GM19193 (cell line): Measurements from ENCODE around the gene INPP5A.

Experiments
- POLR2A ChIP-seq: IDR thresholded peaks from 4 replicates; pipeline ENCODE4 v1.6.1; 2011; ENCODE audit not compliant: insufficient read depth, insufficient read length; ENCODE audit errors: extremely low read depth

The INPP5A gene

GRCh38 chr10:132511121-132512051 lies 26.2 kb upstream of the INPP5A start:
- no peak for TF ChIP-seq POLR2A

- no peak for TF ChIP-seq POLR2A
Measured at GRCh38 chr10:132512052-132512442, 25.5 kb upstream of the INPP5A start.

GRCh38 chr10:132512693-132513345 lies 24.8 kb upstream of the INPP5A start:
- TF ChIP-seq POLR2A, result no peak

GRCh38 chr10:132514821-132515520 lies 22.6 kb upstream of the INPP5A start:
- no peak for TF ChIP-seq POLR2A

- no peak for TF ChIP-seq POLR2A
Measured at GRCh38 chr10:132515811-132516726, 21.5 kb upstream of the INPP5A start.

GRCh38 chr10:132516771-132517725 lies 20.5 kb upstream of the INPP5A start:
- TF ChIP-seq POLR2A, result no peak

GRCh38 chr10:132517951-132518521 lies 19.6 kb upstream of the INPP5A start:
- no peak for TF ChIP-seq POLR2A

- no peak for TF ChIP-seq POLR2A
Measured at GRCh38 chr10:132518572-132519381, 18.8 kb upstream of the INPP5A start.

GRCh38 chr10:132519382-132520176 lies 18.0 kb upstream of the INPP5A start:
- TF ChIP-seq POLR2A, result no peak

GRCh38 chr10:132520177-132520811 lies 17.3 kb upstream of the INPP5A start:
- TF ChIP-seq POLR2A, result no peak

- no peak for TF ChIP-seq POLR2A
Measured at GRCh38 chr10:132521041-132521465, 16.5 kb upstream of the INPP5A start.
